Dermis microvascular lymphatic vessel endothelial cell (primary cell): ENCODE data around the gene TMEM132C. TPM values are rescaled to one million over a fixed set of nuclear protein-coding genes. Genes with fewer than 3 reads are reported as not detected.
"Not testable (repeated sequence)": the region's sequence is repeated elsewhere in the genome, so short reads cannot be mapped to it uniquely, and the experiment has no call there.

Source experiments
- DNase-seq, 2 donors: peaks; one replicate each; pipeline versions ENCODE4 v3.0.0 to v3.0.0-alpha.2; 2010; ENCODE audit warnings: low read depth in 2 of 2
- total RNA-seq: library from RNA; depleted of rRNA; stranded (reverse); fragments of >200 nt; gene quantifications from 2 replicates; pipeline ENCODE4 v1.2.1, GENCODE V29; 2014

The TMEM132C gene
- total RNA-seq, 1 donor from 2014 or later, result not detected

DNA sequence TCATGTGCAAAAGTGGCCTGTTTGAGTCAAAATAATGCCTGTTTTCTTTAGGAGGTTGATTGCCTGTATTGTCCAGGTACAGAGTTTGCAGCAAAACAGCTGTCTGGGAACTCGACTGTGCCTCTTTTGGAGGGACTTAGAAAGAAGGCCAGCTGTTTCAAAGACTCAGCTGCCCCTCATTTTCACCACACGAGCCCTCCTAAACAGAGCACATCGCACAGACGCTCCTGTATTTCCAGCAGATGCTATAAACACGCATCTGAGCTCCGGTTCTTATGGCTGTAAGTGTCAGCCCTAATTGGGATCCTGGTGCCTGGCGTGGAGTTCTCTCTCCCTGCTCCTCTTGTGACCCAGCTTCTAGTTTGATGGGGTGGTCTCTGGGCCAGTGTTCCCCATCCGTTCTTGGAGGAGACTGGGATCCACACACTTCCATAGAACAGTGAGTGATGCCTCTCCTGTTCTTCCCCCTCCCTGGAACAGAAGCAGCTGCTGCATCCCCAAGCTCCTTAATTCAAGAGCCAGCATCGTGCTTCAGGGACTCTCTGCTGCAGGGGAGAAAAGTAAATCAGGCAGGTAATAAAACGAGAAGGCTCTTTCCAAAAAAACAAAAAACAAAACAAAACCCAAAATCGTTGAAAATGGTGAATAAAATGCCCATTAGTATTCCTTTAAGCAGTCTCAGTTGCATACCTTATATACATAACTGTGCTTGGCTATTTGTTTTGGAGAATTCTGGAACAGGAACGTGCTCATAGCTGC is 287.8 kb downstream of the TMEM132C start:
- DNase-seq, result no peak

DNA sequence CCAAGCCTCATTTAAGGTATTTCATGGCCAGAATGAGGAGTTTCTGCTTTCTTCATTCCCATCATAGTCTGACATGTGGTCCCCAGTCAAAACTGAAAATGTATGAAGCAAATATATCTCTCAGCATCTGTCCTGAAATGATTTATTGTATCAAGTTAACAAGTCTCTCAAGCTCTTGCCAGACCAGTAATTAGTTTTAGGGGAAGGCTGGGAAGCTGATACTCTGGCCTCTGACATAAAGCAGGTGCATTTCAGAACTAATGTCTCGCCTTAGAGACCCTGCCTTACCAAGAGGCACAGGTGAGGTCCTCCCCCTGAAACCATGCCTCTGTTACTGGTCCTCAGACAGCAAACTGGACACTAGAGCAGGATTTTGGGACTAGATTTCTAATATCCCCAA is 290.3 kb downstream of the TMEM132C start:
- DNase-seq, result no peak

DNA sequence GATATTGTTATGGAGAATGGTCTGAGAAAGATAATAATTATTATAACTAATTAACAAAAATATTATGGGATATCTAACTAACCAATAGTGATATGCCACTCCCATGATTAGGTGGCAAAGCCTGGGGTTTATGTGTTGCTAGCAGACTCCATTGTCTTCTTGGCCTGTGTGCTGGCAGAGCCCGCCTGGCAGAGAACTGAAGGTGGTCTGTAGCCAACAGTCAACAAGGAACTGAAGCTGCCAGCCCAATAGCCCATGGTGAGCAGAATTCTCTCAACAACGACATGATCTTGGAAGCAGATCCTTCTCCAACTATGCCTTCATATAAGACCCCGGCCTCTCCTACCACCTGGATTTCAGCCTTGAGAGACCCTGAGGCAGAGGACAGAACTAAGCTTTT is 298.0 kb downstream of the TMEM132C start:
- no peak for DNase-seq

DNA sequence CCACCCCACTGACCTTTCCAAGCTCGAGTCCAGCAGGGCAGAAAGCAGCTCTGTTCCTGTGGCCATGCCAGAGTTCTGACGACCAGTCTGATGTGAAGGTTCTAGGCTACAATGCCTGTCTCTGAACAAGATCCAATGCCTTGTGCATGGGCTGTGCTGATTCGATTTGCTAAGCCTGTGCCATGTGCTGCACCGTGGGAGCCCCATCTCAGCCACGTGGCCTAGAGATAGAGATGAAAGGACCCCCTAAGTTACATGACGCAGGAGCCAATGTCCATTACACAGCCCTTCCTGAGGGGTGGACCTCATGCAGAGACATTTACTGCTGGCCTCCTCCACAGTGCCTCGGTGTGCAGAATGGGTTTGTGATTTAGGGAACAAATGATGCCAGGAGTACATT is 300.8 kb downstream of the TMEM132C start:
- DNase-seq, result no peak

DNA sequence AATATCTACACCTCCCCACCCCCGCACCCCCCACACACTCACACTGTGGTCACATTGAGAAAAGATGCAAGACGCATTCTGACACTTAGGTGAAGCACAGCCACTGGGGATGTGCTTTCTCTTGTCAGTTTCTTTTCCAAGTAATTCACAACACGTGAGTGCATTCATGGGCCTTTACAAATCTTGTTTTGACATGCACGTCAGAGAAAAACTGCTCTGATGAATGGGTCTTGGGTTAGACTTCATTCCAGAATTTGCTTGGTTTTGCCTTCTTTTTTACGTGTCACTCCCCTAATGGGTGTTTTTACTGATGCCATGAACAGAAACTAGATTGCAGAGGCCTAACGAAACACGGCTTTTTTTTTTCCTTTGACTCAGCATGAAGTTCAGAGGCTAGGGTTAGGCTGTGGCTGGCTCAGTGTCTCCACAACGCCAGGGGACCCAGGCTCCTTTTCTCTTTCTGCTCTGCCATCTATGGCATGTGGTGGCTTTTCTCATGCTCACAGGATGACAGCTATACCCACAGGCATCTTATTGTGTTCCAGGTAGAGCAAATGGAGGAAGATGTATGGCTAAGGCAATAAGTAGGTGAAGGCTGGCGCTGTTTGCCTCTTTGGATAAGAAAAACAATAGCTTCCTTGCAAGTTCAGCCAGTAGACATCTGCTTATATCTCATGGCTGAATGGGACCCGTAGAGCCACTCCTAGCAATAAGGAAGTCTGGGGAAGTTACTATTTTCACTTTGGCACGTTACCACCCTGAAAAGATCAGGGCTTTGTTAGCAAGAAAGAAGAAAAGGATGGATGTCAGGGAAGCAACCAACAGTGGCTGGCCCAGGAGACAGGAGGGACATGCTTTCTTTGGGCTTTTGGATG is 303.5 kb downstream of the TMEM132C start:
- no peak for DNase-seq

DNA sequence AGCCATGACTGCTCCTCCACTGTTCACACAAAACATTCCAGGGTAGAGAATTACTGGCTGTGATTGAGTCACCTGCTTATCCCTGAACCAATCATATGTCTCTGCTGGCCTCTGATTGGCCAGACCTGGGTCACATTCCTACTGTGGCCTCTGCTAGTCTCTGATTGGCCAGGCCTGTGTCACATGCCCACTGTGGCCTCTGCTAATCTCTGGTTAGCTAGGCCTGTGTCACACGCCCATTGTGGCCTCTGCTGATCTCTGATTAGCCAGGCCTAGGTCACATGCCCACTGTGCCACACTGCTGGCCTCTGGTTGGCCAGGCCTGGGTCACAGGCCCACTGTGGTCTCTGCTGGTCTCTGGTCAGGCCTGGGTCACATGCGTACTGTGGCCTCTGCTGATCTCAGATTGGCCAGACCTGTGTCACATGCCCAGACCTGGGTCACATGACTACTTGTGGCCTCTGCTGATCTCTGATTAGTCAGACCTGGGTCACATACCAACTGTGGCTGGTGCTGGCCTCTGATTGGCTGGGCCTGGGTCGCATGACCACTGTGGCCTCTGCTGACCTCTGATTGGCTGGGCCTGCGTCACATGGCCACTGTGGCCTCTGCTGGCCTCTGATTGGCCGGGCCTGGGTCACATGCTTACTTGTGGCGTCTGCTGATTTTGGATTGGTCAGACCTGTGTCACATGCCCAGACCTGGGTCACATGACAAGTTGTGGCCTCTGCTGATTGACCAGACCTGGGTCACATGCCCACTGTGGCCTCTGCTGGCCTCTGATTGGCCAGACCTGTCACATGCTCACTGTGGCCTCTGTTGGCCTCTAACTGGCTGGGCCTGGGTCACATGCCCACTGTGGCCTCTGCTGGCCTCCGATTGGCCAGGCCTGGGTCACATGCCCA is 305.2 kb downstream of the TMEM132C start:
- DNase-seq, result no peak

DNA sequence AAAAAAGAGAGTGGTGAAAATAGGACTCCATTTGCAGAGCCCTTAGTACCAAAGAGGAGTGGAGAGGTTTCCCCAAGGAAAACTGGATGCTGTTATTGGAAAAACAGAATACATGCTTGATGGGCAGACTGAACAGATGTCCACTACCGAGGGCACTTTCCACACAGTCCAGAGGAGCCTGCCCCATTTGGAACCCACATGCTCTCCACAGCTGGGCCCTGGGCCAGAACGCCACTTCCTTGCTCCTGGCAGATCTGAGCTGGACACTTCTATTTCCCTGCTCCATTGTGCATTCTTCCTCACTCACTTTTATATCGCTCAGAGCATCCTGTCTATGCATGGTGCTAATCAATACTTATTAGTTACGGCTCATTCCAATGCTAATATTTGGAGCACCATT is 306.9 kb downstream of the TMEM132C start:
- no peak for DNase-seq

DNA sequence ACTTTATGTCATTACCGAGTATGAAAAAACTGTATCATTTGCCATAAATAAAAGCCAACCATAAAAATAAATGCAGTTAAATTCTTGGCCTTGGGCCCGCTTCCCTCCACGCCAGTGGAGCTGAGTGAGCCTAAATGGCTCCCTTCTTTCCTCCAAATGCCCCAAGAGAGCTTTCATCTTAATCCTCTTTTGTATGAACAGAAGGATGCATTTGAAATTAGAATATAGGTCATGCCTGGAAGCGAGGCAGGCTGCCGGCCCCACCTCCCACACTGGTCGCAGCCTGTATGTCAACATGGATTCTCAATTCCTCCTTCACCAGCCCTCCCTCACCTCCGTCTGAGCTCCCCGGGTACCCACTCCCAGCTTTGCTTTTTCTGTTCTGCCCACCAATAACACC is 311.1 kb downstream of the TMEM132C start:
- DNase-seq, result no peak

DNA sequence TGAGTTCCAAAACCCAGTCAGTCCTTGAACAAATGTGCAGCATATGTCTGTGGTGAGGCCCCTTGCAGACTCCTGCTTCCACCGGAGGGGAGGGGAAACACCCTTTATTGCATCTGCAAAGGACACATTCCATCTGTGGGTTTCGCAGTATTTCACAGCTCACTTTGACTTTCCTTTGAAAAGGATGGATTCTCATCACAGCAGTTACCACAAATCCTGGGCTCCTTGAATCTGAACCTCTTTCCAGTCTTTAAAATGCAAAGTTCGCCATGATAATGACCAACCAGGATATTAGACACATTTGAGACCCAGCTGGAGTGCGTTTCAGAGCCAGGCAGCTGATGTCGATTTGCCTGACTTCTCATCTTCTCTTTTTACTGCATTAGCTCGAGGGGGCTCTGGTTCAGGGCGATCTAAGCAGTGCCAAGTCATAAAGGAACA is 314.4 kb downstream of the TMEM132C start:
- DNase-seq, result no peak

DNA sequence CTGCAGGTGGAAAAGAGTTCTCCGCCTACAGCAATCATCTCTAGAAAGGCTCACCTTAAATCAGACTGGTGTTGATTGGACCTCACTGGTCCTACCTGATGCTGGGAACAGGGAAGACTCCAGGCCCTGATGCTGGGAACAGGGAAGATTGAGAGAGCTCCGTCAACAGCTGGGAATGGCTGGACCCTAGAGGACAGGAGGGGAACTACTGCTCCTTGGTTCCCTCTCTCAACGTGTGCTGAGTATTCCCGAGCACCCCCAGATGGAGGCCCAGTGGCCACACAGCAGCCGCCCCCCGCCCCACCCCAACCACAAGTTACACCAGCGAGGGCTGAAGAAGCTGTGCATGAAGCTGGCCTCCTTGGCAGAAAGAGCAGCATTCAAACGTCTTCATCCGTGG is 316.5 kb downstream of the TMEM132C start:
- no peak for DNase-seq

DNA sequence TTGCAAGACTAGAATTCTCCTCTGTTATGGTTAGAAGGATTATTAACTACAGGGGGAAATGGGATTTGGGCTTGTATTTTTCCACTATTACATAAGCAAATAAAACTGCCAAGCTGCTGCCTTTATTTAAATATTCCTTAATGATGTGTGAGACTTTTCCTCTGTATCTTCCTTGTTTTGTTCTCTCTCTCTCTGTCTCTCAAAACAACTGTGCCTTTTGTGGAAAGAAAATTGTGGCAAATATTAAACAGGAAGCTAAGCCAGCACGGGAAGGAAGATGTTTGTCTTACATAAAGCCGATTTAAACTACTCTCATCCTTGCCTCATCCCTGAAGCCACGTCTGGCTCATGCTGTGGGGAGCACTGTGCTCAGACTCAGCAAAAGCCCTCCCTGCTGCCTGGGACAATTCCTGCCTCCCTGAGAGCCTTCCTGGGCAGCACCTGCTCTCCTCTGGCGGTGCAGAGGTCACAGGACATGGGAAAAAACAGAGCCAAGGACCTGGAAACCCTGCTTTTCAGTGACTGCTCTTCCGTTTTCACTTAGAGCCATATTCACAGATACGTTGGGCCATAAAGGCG is 319.6 kb downstream of the TMEM132C start:
- no peak for DNase-seq

DNA sequence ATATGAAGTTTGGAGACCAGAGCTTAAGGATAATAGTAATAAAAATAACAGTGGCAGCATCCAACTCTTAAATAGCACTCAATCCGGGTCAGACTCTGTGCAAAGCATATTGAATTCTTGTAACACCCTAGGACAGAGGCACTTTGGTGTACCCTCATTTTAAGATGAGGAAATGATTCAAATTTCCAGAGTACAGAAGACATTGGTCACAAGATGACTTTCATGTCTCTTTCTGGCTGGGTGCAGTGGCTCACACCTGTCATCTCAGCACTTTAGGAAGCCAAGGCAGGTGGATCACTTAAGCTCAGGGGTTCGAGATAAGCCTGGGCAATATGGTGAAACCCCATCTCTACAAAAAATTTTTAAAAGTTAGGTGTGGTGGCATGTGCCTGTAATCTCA is 320.9 kb downstream of the TMEM132C start:
- DNase-seq, result no peak

DNA sequence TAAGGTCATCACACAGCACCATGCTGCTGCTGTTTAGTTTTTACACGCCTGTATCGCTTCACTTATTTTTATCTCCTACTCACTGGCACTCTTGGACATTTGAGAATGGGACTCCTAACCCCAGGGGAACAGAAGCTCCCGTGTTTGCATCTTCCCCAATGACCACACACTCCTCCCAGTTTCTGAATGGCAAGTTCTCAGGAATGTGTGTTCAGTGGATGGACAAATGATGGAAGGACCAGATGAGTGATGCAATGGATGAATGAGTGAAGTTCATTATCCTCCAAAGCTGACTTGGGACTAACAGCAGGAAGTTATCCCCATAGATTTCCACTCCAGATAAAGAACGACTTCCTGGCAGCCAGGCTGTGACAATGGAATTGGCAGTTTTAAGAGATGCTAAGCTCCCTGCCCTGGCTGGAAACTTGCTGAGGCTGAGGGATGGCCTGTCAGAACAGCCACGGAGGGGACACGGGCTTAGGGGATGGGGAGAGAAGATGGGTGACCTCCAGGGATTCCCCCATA is 325.3 kb downstream of the TMEM132C start:
- no peak for DNase-seq

DNA sequence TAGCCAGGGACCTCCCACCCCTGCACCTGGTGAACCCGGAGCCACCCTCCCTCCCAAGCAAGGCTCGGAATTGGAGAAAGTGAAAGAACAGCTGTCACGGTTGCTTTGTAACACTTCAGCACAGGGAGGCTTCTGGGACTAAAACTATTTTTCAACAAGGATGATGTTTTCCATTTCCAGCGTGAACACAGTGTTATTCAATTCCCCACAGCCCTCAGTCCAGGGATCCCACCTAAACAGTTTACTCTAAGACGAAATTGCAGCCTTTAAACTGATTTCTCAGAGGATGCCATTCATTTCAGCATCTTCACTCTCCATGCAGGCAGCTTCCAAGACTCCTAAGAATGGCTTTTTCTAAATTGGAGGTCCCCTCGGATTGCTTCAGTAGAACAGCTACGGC is 327.6 kb downstream of the TMEM132C start:
- no peak for DNase-seq

DNA sequence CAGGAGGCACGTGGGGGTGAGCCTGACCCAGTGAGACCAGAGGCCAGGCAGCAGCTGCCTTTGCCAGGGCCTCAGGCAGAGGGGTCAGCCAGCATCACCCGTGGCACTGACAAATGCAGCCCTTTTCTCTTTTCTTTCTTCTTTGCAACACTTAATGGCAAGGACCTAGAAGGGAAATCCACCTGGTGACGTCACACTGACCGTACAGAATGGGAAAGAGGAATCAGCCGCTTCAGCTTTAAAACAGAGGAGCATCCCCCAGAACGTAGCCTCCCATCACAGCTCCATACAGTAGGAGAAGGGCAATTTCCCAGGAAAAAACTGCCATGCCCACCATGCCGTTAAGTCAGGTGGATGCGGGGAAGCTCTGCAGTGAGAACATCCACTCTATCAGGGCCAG is 328.6 kb downstream of the TMEM132C start:
- no peak for DNase-seq

DNA sequence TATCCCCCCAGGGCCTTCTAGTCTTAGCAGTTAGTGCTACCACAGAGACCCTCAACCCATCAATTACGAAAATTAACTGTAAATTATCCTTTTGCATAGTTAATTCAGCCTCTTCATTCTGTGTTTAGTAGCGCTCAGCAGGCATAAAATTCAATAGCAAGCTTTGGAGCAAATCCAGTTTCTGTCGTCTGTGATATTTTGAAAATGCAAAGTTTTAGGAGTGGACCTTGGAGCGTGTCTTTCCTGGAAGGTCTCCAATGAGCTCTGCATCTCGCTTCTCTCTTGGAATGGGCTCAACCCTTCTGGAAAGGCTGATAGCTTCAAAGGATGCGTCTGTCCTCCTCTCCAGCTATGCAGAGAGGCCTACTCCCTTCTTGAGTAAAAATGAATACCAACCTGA is 333.9 kb downstream of the TMEM132C start:
- DNase-seq, result no peak

DNA sequence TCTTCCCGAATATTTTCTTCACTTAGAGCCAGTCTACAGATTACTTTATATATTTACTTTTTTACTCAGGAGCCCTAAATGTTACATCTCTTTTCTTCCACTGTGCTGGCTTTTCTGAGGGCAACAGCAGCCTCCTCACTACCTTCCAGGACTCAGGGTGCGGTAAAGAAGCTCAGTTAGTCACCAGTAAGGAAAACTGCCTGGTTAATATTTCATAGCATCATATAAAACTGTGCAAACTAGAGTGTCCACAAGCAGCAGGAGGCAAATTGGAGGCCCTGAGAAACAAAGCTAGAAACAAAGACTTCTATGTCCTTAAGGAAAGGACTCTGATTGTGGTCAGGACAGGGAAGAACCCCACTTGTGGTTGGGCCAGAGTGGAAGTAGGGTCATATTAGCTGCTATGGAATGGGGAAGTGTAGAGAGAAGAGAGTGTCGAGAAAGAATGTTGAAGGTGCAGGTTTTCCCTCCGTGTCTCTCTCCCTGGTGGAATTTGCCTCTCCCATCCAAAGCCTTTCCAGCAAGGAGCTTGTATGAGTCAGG is 336.7 kb downstream of the TMEM132C start:
- no peak for DNase-seq

DNA sequence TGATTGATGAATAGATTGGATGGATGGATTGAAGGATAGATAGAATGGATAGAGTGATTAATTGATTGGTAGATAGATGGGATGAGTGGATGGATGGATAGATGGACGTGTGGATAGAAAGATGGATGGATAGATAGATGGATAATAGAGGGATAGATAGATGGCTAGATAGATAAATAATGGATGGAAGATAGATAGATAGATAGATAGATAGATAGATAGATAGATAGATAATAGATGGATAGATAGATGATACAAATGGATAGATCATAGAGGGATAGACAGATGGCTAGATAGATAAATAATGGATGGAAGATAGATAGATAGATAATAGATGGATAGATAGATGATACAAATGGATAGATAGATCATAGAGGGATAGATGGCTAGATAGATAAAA is 337.2 kb downstream of the TMEM132C start:
- not testable (repeated sequence) for DNase-seq

DNA sequence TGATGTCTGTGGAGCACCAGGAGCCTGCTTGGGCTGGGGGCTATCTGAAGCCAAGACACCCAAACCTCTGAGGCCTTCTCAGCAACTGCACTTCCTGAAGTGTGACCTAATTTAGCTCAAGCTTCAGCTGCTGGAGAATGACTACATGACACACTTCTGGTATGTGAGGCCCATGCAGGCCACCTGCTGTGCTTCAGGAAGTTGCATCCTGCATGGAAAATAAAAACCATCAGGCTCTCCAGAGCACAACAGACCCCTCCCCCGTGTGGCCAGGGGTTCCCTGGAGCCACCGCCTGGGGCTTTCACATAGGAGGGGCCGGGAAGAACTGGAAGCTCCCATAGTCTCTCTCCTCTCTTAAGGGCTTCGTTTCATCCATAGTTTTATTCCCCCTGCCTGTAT is 339.1 kb downstream of the TMEM132C start:
- no peak for DNase-seq

DNA sequence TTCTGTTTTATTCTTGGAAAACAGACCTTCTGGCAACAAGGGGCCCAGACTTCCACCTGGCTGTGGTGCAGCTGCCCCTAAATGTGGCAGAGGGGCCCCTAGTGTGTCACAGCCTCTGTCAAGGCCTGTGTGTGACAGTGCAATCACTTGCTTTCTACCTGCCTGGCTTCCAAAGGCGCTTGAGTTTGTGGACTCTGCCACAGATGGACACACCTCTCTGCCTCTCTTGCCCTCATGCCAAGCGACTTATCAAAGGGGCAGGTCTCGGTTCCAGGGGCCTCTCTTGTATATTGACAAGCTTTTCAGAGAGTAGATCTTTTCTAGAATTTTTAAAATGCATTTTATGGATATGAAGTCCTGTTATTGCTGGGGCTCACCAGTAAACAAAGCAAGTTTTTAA is 339.6 kb downstream of the TMEM132C start:
- DNase-seq, result no peak

DNA sequence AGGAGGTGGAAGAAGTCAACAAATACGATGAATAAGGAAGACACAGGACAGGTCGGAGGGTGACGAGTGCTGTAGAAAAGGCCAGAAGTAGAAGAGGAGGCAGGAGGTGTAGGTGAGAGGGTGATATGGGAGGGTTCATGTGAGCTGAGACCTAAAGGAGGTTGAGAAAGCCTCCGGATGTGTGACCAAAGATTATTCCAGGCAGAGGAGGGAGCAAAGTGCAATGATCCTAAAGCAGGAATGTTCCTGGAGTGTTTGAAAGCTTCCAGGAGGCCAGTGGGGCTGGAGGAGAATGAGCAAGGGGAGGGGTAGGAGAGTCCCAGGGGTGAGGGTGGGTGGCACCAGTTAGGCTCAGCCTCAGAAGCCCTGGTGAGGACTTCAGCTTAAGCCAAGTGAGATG is 340.0 kb downstream of the TMEM132C start:
- no peak for DNase-seq
